Liver (tissue), 9 donors: ENCODE measurements around the gene ERGIC1. TPM values are rescaled to one million over a fixed set of nuclear protein-coding genes. Genes with fewer than 3 reads are reported as not detected.

Experiments
- DNase-seq: peaks from one replicate; pipeline ENCODE4 v3.0.0-alpha.2; 2017; ENCODE audit warnings: low spot score
- H3K27ac ChIP-seq, 2 donors: one replicate each; pipeline ENCODE4 v1.7.0; 2013; ENCODE audit warnings: inconsistent platforms in 2 of 2, low read length in 2 of 2, control low read depth in 1 of 2, low read depth in 1 of 2, mild to moderate bottlenecking in 1 of 2
- H3K27me3 ChIP-seq, 4 donors: one replicate each; pipeline versions ENCODE4 v1.6.1 to v1.7.0; 2013; ENCODE audit warnings: low read length in 3 of 4, inconsistent platforms in 1 of 4, mild to moderate bottlenecking in 1 of 4, moderate library complexity in 1 of 4; ENCODE audit not compliant: control insufficient read depth in 4 of 4, insufficient read depth in 4 of 4
- H3K36me3 ChIP-seq, 4 donors: one replicate each; pipeline versions ENCODE4 v1.6.1 to v1.7.0; 2013; ENCODE audit warnings: low read length in 3 of 4, mild to moderate bottlenecking in 3 of 4, low read depth in 1 of 4, moderate library complexity in 1 of 4; ENCODE audit not compliant: control insufficient read depth in 4 of 4, insufficient read depth in 3 of 4
- H3K4me1 ChIP-seq, 4 donors: one replicate each; pipeline versions ENCODE4 v1.6.1 to v1.7.0; 2013; ENCODE audit warnings: low read length in 3 of 4, mild to moderate bottlenecking in 3 of 4, moderate library complexity in 1 of 4; ENCODE audit not compliant: control insufficient read depth in 4 of 4, insufficient read depth in 4 of 4
- H3K4me3 ChIP-seq, 3 donors: one replicate each; pipeline versions ENCODE4 v1.6.1 to v1.7.0; 2013; ENCODE audit warnings: low read length in 3 of 3, control low read depth in 1 of 3, low read depth in 1 of 3, mild to moderate bottlenecking in 1 of 3
- H3K9ac ChIP-seq, 2 donors: one replicate each; pipeline ENCODE4 v1.7.0; 2013; ENCODE audit warnings: low read length in 2 of 2, mild to moderate bottlenecking in 2 of 2, moderate library complexity in 2 of 2, control low read depth in 1 of 2, low read depth in 1 of 2
- H3K9me3 ChIP-seq, 4 donors: one replicate each; pipeline versions ENCODE4 v1.6.1 to v1.7.0; 2013; ENCODE audit warnings: low read length in 3 of 4; ENCODE audit not compliant: control insufficient read depth in 4 of 4
- EGR1 ChIP-seq, 2 donors: IDR thresholded peaks; 2 replicates each; pipeline ENCODE4 v1.6.1; 2016 to 2018; ENCODE audit warnings: antibody characterized with exemption in 2 of 2, low read depth in 2 of 2
- FOXA1 ChIP-seq: IDR thresholded peaks from 2 replicates; pipeline ENCODE4 v1.6.1; 2016; ENCODE audit warnings: antibody characterized with exemption
- FOXA2 ChIP-seq: IDR thresholded peaks from 2 replicates; pipeline ENCODE4 v1.6.1; 2016; ENCODE audit warnings: antibody characterized with exemption
- GABPA ChIP-seq, 2 donors: IDR thresholded peaks in 1 of 2; conservative IDR thresholded peaks in 1 of 2; 2 replicates each; pipeline ENCODE4 v1.6.1; 2016; ENCODE audit warnings: antibody characterized with exemption in 2 of 2, mild to moderate bottlenecking in 1 of 2, moderate library complexity in 1 of 2
- HNF4A ChIP-seq, 2 donors: conservative IDR thresholded peaks; 2 replicates each; pipeline ENCODE4 v1.6.1; 2016; ENCODE audit warnings: antibody characterized with exemption in 2 of 2, mild to moderate bottlenecking in 2 of 2
- HNF4G ChIP-seq: IDR thresholded peaks from 2 replicates; pipeline ENCODE4 v1.6.1; 2016; ENCODE audit warnings: antibody characterized with exemption
- JUND ChIP-seq, 2 donors: IDR thresholded peaks; 2 replicates each; pipeline ENCODE4 v1.6.1; 2016; ENCODE audit warnings: antibody characterized with exemption in 2 of 2
- NR2F2 ChIP-seq: IDR thresholded peaks from 2 replicates; pipeline ENCODE4 v1.6.1; 2016; ENCODE audit warnings: antibody characterized with exemption
- RAD21 ChIP-seq, 2 donors: IDR thresholded peaks; 2 replicates each; pipeline ENCODE4 v1.6.1; 2016; ENCODE audit warnings: antibody characterized with exemption in 2 of 2, mild to moderate bottlenecking in 2 of 2
- RXRA ChIP-seq, 2 donors: IDR thresholded peaks; 2 replicates each; pipeline ENCODE4 v1.6.1; 2017 to 2018; ENCODE audit warnings: antibody characterized with exemption in 2 of 2, mild to moderate bottlenecking in 1 of 2
- SP1 ChIP-seq: IDR thresholded peaks from 2 replicates; pipeline ENCODE4 v1.6.1; 2018; ENCODE audit warnings: antibody characterized with exemption, mild to moderate bottlenecking
- TAF1 ChIP-seq: conservative IDR thresholded peaks from 2 replicates; pipeline ENCODE4 v1.6.1; 2016; ENCODE audit warnings: antibody characterized with exemption, mild to moderate bottlenecking
- YY1 ChIP-seq: IDR thresholded peaks from 2 replicates; pipeline ENCODE4 v1.6.1; 2016; ENCODE audit warnings: antibody characterized with exemption, mild to moderate bottlenecking
- WGBS: extraction: QIAGEN DNeasy Blood & Tissue Kit; methylation state at CpG from one replicate; pipeline ENCODE4 v1.1.7; 2013; 5-methylcytosine and 5-hydroxymethylcytosine counted together
- polyA plus RNA-seq, 2 donors: library from polyadenylated mRNA; stranded (reverse) in 1 of 2; unstranded in 1 of 2; fragments of 200-250 nt in 1 of 2; fragments of >200 nt in 1 of 2; fragmentation: Nextera tagmentation in 1 of 2; extraction: Ambion mirVana in 1 of 2; gene quantifications; one replicate each; pipeline versions ENCODE4 v1.2.1 to v1.2.3, GENCODE V29; 2013 to 2015
- total RNA-seq, 2 donors: library from RNA; depleted of rRNA; stranded (reverse); fragments of >200 nt; gene quantifications; one replicate each; pipeline ENCODE4 v1.2.3, GENCODE V29; 2014
- TF ChIP-seq, protein P1 (sequence below): IDR thresholded peaks from 2 replicates; pipeline ENCODE4 v1.6.1; 2016; ENCODE audit warnings: antibody characterized with exemption, mild to moderate bottlenecking
- TF ChIP-seq, protein P2 (sequence below): IDR thresholded peaks from 2 replicates; pipeline ENCODE4 v1.6.1; 2016; ENCODE audit warnings: antibody characterized with exemption
- TF ChIP-seq, protein P3 (sequence below): IDR thresholded peaks from 2 replicates; pipeline ENCODE4 v1.6.1; 2016; ENCODE audit warnings: antibody characterized with exemption
- TF ChIP-seq, protein P4 (sequence below): IDR thresholded peaks from 2 replicates; pipeline ENCODE4 v1.6.1; 2016; ENCODE audit warnings: antibody characterized with exemption
- TF ChIP-seq, protein P5 (sequence below): fragments of 150-350 bp; IDR thresholded peaks from 2 replicates; pipeline ENCODE4 v1.5.1; 2017; ENCODE audit warnings: improper control_type of control experiment, low read depth, low read length; ENCODE audit not compliant: missing input control
- donor health status: healthy.
- donor health status: healthy.
- donor health status: healthy.
- donor health status: healthy.
- donor health status: healthy.

The ERGIC1 gene
- total and polyA plus RNA-seq, 4 donors, result 45.4 to 155 (median 101) TPM

DNA sequence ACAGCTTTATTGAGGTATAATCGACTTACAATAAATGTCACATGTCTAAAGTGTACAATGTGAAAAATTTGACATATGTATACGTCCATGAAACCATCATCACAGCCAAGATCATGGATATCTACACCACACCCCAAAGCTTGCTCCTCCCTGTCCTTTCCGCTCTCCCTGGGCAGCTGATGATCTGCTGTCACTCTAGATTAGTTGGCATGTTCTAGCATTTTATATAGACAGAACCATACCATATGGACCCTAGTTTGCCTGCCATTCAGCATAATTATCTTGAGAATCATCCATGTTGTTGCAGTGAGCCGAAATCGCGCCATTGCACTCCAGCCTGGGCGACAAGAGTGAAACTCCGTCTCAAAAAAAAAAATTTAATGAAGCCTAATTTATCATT is 42.5 kb downstream of the ERGIC1 start:
- no peaks in the 10 kb centered on the region for H3K27me3 ChIP-seq
- no peaks in the 10 kb centered on the region for H3K9me3 ChIP-seq
- TF ChIP-seq, protein P1, sequence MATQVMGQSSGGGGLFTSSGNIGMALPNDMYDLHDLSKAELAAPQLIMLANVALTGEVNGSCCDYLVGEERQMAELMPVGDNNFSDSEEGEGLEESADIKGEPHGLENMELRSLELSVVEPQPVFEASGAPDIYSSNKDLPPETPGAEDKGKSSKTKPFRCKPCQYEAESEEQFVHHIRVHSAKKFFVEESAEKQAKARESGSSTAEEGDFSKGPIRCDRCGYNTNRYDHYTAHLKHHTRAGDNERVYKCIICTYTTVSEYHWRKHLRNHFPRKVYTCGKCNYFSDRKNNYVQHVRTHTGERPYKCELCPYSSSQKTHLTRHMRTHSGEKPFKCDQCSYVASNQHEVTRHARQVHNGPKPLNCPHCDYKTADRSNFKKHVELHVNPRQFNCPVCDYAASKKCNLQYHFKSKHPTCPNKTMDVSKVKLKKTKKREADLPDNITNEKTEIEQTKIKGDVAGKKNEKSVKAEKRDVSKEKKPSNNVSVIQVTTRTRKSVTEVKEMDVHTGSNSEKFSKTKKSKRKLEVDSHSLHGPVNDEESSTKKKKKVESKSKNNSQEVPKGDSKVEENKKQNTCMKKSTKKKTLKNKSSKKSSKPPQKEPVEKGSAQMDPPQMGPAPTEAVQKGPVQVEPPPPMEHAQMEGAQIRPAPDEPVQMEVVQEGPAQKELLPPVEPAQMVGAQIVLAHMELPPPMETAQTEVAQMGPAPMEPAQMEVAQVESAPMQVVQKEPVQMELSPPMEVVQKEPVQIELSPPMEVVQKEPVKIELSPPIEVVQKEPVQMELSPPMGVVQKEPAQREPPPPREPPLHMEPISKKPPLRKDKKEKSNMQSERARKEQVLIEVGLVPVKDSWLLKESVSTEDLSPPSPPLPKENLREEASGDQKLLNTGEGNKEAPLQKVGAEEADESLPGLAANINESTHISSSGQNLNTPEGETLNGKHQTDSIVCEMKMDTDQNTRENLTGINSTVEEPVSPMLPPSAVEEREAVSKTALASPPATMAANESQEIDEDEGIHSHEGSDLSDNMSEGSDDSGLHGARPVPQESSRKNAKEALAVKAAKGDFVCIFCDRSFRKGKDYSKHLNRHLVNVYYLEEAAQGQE, result no peak
- TF ChIP-seq RAD21 (IDR thresholded peaks at IDR 0.05) (no peak), FOXA2 (no peak), SP1 (no peak), TAF1 (no peak), NR2F2 (no peak), RXRA (IDR thresholded peaks at IDR 0.05) (no peak), FOXA1 (no peak), HNF4G (no peak)
- TF ChIP-seq, protein P2, sequence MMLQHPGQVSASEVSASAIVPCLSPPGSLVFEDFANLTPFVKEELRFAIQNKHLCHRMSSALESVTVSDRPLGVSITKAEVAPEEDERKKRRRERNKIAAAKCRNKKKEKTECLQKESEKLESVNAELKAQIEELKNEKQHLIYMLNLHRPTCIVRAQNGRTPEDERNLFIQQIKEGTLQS, result no peak
- TF ChIP-seq, protein P3, sequence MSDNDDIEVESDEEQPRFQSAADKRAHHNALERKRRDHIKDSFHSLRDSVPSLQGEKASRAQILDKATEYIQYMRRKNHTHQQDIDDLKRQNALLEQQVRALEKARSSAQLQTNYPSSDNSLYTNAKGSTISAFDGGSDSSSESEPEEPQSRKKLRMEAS, result no peak
- TF ChIP-seq, protein P4, sequence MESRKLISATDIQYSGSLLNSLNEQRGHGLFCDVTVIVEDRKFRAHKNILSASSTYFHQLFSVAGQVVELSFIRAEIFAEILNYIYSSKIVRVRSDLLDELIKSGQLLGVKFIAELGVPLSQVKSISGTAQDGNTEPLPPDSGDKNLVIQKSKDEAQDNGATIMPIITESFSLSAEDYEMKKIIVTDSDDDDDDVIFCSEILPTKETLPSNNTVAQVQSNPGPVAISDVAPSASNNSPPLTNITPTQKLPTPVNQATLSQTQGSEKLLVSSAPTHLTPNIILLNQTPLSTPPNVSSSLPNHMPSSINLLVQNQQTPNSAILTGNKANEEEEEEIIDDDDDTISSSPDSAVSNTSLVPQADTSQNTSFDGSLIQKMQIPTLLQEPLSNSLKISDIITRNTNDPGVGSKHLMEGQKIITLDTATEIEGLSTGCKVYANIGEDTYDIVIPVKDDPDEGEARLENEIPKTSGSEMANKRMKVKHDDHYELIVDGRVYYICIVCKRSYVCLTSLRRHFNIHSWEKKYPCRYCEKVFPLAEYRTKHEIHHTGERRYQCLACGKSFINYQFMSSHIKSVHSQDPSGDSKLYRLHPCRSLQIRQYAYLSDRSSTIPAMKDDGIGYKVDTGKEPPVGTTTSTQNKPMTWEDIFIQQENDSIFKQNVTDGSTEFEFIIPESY, result no peak
- no peak overlapping the region for H3K9ac ChIP-seq
- no peak for DNase-seq
- H3K36me3 ChIP-seq, result no peaks in the 10 kb centered on the region
- H3K4me1 ChIP-seq, result peaks cover 4 to 8% (median 6%) of the 10 kb centered on the region in 4 donors
- H3K27ac ChIP-seq, result no peak overlapping the region
- H3K4me3 ChIP-seq, result no peak overlapping the region
- 96% methylated on average over 8 of the region's 8 CpGs for WGBS

DNA sequence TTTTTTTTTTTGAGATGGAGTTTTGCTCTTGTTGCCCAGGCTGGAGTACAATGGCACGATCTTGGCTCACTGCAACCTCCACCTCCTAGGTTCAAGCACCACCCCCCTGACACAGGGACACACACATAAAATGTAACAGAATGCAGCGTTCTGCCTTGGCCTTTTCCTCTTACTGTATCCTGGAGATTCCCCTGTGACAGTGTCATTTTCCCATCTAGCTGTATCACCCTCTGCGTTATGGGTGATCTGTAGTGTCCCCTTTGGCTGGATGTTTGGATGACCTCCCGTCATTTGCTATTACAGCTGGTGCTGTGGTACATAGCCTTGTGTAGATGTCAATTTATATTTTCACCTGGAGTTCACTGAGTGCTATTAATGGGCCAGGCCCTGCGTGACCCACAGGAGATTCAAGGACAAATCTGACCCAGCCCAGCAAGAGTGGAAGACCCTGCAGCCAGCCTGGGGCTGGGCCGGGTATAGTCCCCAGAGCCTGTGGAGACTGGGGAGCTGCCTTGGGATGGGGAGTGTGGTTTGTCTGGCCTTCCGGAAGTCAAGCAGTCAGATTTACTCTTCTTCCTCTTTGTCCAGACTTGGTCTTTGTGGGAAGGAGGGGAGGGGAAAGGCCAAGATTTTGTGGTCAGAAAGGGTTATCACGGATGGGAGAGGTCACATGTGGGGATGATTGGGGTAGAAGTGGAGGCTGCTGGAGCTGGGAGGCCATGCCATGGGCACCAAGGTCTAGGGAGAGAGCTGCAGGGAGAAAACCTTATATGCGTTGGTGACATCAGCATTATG is 43.6 kb downstream of the ERGIC1 start:
- no peak overlapping the region for H3K4me3 ChIP-seq
- no peaks in the 10 kb centered on the region for H3K36me3 ChIP-seq
- DNase-seq, result no peak
- H3K27ac ChIP-seq, result peak overlapping the region; percentile 25 to 64
- no peak overlapping the region for H3K9ac ChIP-seq
- H3K4me1 ChIP-seq, result peaks cover 0 to 6% (median under 1%) of the 10 kb centered on the region in 4 donors
- H3K27me3 ChIP-seq, result no peaks in the 10 kb centered on the region
- H3K9me3 ChIP-seq, result no peaks in the 10 kb centered on the region
- 90% methylated on average over 9 of the region's 9 CpGs for WGBS
- no peak for TF ChIP-seq FOXA2
- TF ChIP-seq RAD21 (IDR thresholded peaks at IDR 0.05), result no peak
- no peak for TF ChIP-seq TAF1
- TF ChIP-seq SP1, result no peak
- no peak for TF ChIP-seq JUND (IDR thresholded peaks at IDR 0.05)
- TF ChIP-seq, protein P3, result no peak
- TF ChIP-seq YY1, result no peak
- no peak for TF ChIP-seq EGR1 (IDR thresholded peaks at IDR 0.05; ENCODE audit: low read depth in 2 of 2)
- no peak for TF ChIP-seq FOXA1
- no peak for TF ChIP-seq HNF4A (conservative IDR thresholded peaks at IDR 0.05)
- TF ChIP-seq, protein P1, result no peak
- TF ChIP-seq RXRA (IDR thresholded peaks at IDR 0.05), result no peak
- no peak for TF ChIP-seq GABPA (IDR thresholded peaks at IDR 0.05 in 1 of 2, conservative IDR thresholded peaks at IDR 0.05 in 1 of 2)
- TF ChIP-seq, protein P2, result no peak
- TF ChIP-seq, protein P5, sequence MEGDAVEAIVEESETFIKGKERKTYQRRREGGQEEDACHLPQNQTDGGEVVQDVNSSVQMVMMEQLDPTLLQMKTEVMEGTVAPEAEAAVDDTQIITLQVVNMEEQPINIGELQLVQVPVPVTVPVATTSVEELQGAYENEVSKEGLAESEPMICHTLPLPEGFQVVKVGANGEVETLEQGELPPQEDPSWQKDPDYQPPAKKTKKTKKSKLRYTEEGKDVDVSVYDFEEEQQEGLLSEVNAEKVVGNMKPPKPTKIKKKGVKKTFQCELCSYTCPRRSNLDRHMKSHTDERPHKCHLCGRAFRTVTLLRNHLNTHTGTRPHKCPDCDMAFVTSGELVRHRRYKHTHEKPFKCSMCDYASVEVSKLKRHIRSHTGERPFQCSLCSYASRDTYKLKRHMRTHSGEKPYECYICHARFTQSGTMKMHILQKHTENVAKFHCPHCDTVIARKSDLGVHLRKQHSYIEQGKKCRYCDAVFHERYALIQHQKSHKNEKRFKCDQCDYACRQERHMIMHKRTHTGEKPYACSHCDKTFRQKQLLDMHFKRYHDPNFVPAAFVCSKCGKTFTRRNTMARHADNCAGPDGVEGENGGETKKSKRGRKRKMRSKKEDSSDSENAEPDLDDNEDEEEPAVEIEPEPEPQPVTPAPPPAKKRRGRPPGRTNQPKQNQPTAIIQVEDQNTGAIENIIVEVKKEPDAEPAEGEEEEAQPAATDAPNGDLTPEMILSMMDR, result no peak
- no peak for TF ChIP-seq NR2F2
- no peak for TF ChIP-seq HNF4G
